Spleen (tissue), 7 donors: ENCODE data around the gene BCO2.

ENCODE experiments used
- CTCF ChIP-seq, 11 experiments: fragments of 200-600 bp in 7 of 11; fragments of 450-650 bp in 4 of 11; sonication (generic) in 4 of 11; IDR thresholded peaks in 8 of 11; conservative IDR thresholded peaks in 3 of 11; 1 replicate in 7 of 11; 2 replicates in 4 of 11; pipeline versions ENCODE4 v1.4.0 to v1.8.0; 2016 to 2021; ENCODE audit warnings: antibody characterized with exemption in 11 of 11, inconsistent platforms in 4 of 11, mild to moderate bottlenecking in 1 of 11
- POLR2A ChIP-seq, 3 donors: fragments of 450-650 bp; IDR thresholded peaks; one replicate each; pipeline ENCODE4 v1.5.1; 2017; ENCODE audit warnings: antibody characterized with exemption in 3 of 3, mild to moderate bottlenecking in 1 of 3
- POLR2AphosphoS5 ChIP-seq, 3 donors: sonication (generic); formaldehyde crosslinking; IDR thresholded peaks; one replicate each; pipeline ENCODE4 v1.5.1; 2017; ENCODE audit warnings: antibody characterized with exemption in 3 of 3
- donor health status: DM: no; HTN: no; CAD: no; lungs with moderate emphysema.
- donor health status: DM: no; HTN: no; CAD: no.
- donor health status: DM: no; HTN: no; CAD: no.

- TF ChIP-seq CTCF (IDR thresholded peaks at IDR 0.05 in 8 of 11, conservative IDR thresholded peaks at IDR 0.05 in 3 of 11) (no peak), POLR2AphosphoS5 (IDR thresholded peaks at IDR 0.05) (no peak), POLR2A (IDR thresholded peaks at IDR 0.05) (no peak)
Measured at GRCh38 chr11:112150517-112150916, 24.8 kb upstream of the BCO2 start.
